HEK293T (cell line): Measurements from ENCODE around the gene LHX6.

Experiments used
- ARNT ChIP-seq: fragments of 450-650 bp; IDR thresholded peaks from 2 replicates; pipeline ENCODE4 v1.6.1; 2017; ENCODE audit warnings: mild to moderate bottlenecking
- BHLHE40 ChIP-seq: fragments of 450-650 bp; IDR thresholded peaks from 2 replicates; pipeline ENCODE4 v1.6.1; 2016; ENCODE audit warnings: mild to moderate bottlenecking, moderate library complexity, borderline replicate concordance
- ELF4 ChIP-seq: fragments of 450-650 bp; IDR thresholded peaks from 2 replicates; pipeline ENCODE4 v1.6.1; 2017; ENCODE audit warnings: antibody characterized with exemption
- FOXM1 ChIP-seq: fragments of 450-650 bp; IDR thresholded peaks from 2 replicates; pipeline ENCODE4 v1.6.1; 2017; ENCODE audit warnings: mild to moderate bottlenecking, borderline replicate concordance
- NFRKB ChIP-seq: fragments of 450-650 bp; IDR thresholded peaks from 2 replicates; pipeline ENCODE4 v1.6.1; 2016; ENCODE audit warnings: mild to moderate bottlenecking, moderate library complexity
- SP1 ChIP-seq: fragments of 450-650 bp; IDR thresholded peaks from 2 replicates; pipeline ENCODE4 v1.6.1; 2017
- TARDBP ChIP-seq: fragments of 450-650 bp; IDR thresholded peaks from 2 replicates; pipeline ENCODE4 v1.6.1; 2016

- no peak for TF ChIP-seq NFRKB
- TF ChIP-seq TARDBP: no peak
- no peak for TF ChIP-seq ARNT
- no peak for TF ChIP-seq SP1
- TF ChIP-seq FOXM1: no peak
- no peak for TF ChIP-seq BHLHE40
- no peak for TF ChIP-seq ELF4
These were observed 40.4 kb downstream of the LHX6 start for GRCh38 chr9:122188369-122188768.
